Stomach (tissue), 9 donors: ENCODE measurements around the gene MAG. TPM values are rescaled to one million over a fixed set of nuclear protein-coding genes. Genes with fewer than 3 reads are reported as not detected.

Source experiments
- DNase-seq, 2 donors: peaks; one replicate each; pipeline versions ENCODE4 v3.0.0 to v3.0.0-alpha.2; 2013 to 2019
- H3K27ac ChIP-seq, 5 donors: fragments of 200-600 bp in 4 of 5; sonication (generic) in 4 of 5; one replicate each; pipeline ENCODE4 v1.5.1; 2013 to 2019; ENCODE audit warnings: mild to moderate bottlenecking in 1 of 5, moderate library complexity in 1 of 5
- H3K27me3 ChIP-seq, 3 donors: fragments of 200-600 bp; sonication (generic); one replicate each; pipeline ENCODE4 v1.5.1; 2017 to 2019; ENCODE audit warnings: mixed run types in 1 of 3
- H3K36me3 ChIP-seq, 4 donors: fragments of 200-600 bp; sonication (generic); 1 replicate in 3 of 4; 2 replicates in 1 of 4; pipeline ENCODE4 v1.5.1; 2016 to 2019
- H3K4me1 ChIP-seq, 4 donors: fragments of 200-600 bp; sonication (generic); one replicate each; pipeline ENCODE4 v1.5.1; 2016 to 2019
- H3K4me3 ChIP-seq, 4 donors: fragments of 200-600 bp; sonication (generic) in 3 of 4; one replicate each; pipeline ENCODE4 v1.5.1; 2016 to 2019; ENCODE audit warnings: mild to moderate bottlenecking in 1 of 4
- H3K9me3 ChIP-seq, 4 donors: fragments of 200-600 bp; sonication (generic); one replicate each; pipeline ENCODE4 v1.5.1; 2016 to 2019
- CTCF ChIP-seq, 7 experiments: fragments of 450-650 bp in 4 of 7; fragments of 200-600 bp in 3 of 7; sonication (generic) in 3 of 7; IDR thresholded peaks; one replicate each; pipeline ENCODE4 v1.5.1; 2016 to 2019; ENCODE audit warnings: antibody characterized with exemption in 7 of 7, control low read depth in 2 of 7, mild to moderate bottlenecking in 1 of 7
- EP300 ChIP-seq: sonication (generic); formaldehyde crosslinking; IDR thresholded peaks from one replicate; pipeline ENCODE4 v1.6.1; 2017; ENCODE audit warnings: antibody characterized with exemption
- POLR2A ChIP-seq, 4 donors: fragments of 450-650 bp; IDR thresholded peaks; one replicate each; pipeline ENCODE4 v1.6.1; 2016; ENCODE audit warnings: antibody characterized with exemption in 4 of 4, control low read depth in 2 of 4, mild to moderate bottlenecking in 1 of 4, moderate library complexity in 1 of 4
- POLR2AphosphoS5 ChIP-seq, 3 donors: sonication (generic); formaldehyde crosslinking; IDR thresholded peaks; one replicate each; pipeline ENCODE4 v1.6.1; 2016; ENCODE audit warnings: antibody characterized with exemption in 3 of 3
- WGBS, 5 donors: extraction: QIAGEN DNeasy Blood & Tissue Kit in 3 of 5; methylation state at CpG; one replicate each; pipeline versions ENCODE4 v1.1.5 to v1.1.7; 2013 to 2018; 5-methylcytosine and 5-hydroxymethylcytosine counted together
- intact Hi-C: fragments of 100-400 bp; cut with DNase I; formaldehyde crosslinking; loops from one replicate; pipeline ENCODE4 v1.15.1; 2023; ENCODE audit warnings: low total_unique reads
- polyA plus RNA-seq, 3 donors: library from polyadenylated mRNA; stranded (reverse); fragments of 200-250 nt; gene quantifications; one replicate each; pipeline ENCODE4 v1.2.3, GENCODE V29; 2013
- total RNA-seq, 5 donors: library from RNA; depleted of rRNA; stranded (reverse); fragments of >200 nt; gene quantifications; one replicate each; pipeline versions ENCODE4 v1.1.0 to v1.2.3, GENCODE V29; 2014 to 2016
- donor health status: healthy with polysubstance abuse.
- donor health status: Bipolar disorder and iron deficiency.
- donor health status: healthy.

Gene MAG
- total and polyA plus RNA-seq, 8 donors, result 0.05 to 5.5 (median 0.73) TPM; not detected in 5

- WGBS, 5 donors, result 82 to 100% (median 95%) methylated on average over 2 of the region's 2 CpGs
- peaks cover 0 to 44% (median 4%) of the 10 kb centered on the region in 3 donors for H3K27me3 ChIP-seq
- no peaks in the 10 kb centered on the region for H3K36me3 ChIP-seq
- H3K27ac ChIP-seq, result no peak overlapping the region
- H3K4me1 ChIP-seq, result no peaks in the 10 kb centered on the region
- no peak for TF ChIP-seq CTCF (IDR thresholded peaks at IDR 0.05)
- TF ChIP-seq POLR2A (IDR thresholded peaks at IDR 0.05), result no peak
- TF ChIP-seq POLR2AphosphoS5 (IDR thresholded peaks at IDR 0.05), result no peak
- no peak for TF ChIP-seq EP300
- H3K9me3 ChIP-seq, result no peaks in the 10 kb centered on the region
- no peak overlapping the region for H3K4me3 ChIP-seq
- DNase-seq, result no peak
- intact Hi-C loops, result no loop called here
Measured at GRCh38 chr19:35301961-35302360, 10.0 kb downstream of the MAG start.

GRCh38 chr19:35302446-35302845, 10.5 kb downstream of the MAG start:
- 79 to 87% (median 82%) methylated on average over 4 to 16 of the region's 16 CpGs for WGBS, 5 donors
- TF ChIP-seq POLR2A (IDR thresholded peaks at IDR 0.05) (no peak), POLR2AphosphoS5 (IDR thresholded peaks at IDR 0.05) (no peak), CTCF (IDR thresholded peaks at IDR 0.05) (no peak), EP300 (no peak)
- intact Hi-C loops, result no loop called here
- no peak for DNase-seq
- H3K27me3 ChIP-seq, result peaks cover 0 to 43% (median 4%) of the 10 kb centered on the region in 3 donors
- H3K4me3 ChIP-seq, result no peak overlapping the region
- H3K36me3 ChIP-seq, result no peaks in the 10 kb centered on the region
- H3K9me3 ChIP-seq, result no peaks in the 10 kb centered on the region
- no peaks in the 10 kb centered on the region for H3K4me1 ChIP-seq
- no peak overlapping the region for H3K27ac ChIP-seq

- Histone ChIP-seq H3K27me3 (peaks cover 0 to 36% (median 4%) of the 10 kb centered on the region in 3 donors), H3K36me3 (no peaks in the 10 kb centered on the region), H3K9me3 (no peaks in the 10 kb centered on the region), H3K27ac (no peak overlapping the region), H3K4me3 (no peak overlapping the region), H3K4me1 (no peaks in the 10 kb centered on the region)
- intact Hi-C loops, result no loop called here
- TF ChIP-seq POLR2AphosphoS5 (IDR thresholded peaks at IDR 0.05) (no peak), EP300 (no peak), CTCF (IDR thresholded peaks at IDR 0.05) (no peak), POLR2A (IDR thresholded peaks at IDR 0.05) (no peak)
- no peak for DNase-seq
- 71 to 93% (median 85%) methylated on average over 6 of the region's 6 CpGs for WGBS, 5 donors
Measured at GRCh38 chr19:35303357-35303915, 11.5 kb downstream of the MAG start.

GRCh38 chr19:35304036-35304435, 12.1 kb downstream of the MAG start:
- Histone ChIP-seq H3K27ac (no peak overlapping the region), H3K4me3 (no peak overlapping the region), H3K27me3 (peaks cover 0 to 34% (median 4%) of the 10 kb centered on the region in 3 donors), H3K9me3 (no peaks in the 10 kb centered on the region), H3K36me3 (no peaks in the 10 kb centered on the region), H3K4me1 (no peaks in the 10 kb centered on the region)
- WGBS, 5 donors, result 79 to 86% (median 80%) methylated on average over 11 of the region's 11 CpGs
- TF ChIP-seq EP300 (no peak), CTCF (IDR thresholded peaks at IDR 0.05) (no peak), POLR2A (IDR thresholded peaks at IDR 0.05) (no peak), POLR2AphosphoS5 (IDR thresholded peaks at IDR 0.05) (no peak)
- no peak for DNase-seq
- intact Hi-C loops, result no loop called here
